NCI-H2029 treated with DMSO at 0.1 percent for 48 hours (cell line): ENCODE data around the gene CASK.
"Not testable (repeated sequence)": the region's sequence is repeated elsewhere in the genome, so short reads cannot be mapped to it uniquely, and the experiment has no call there.

Experiments used
- DNase-seq: peaks from one replicate; lab custom pipeline; 2025; lab: John Stamatoyannopoulos, UW

Gene CASK

GRCh38 chrX:41730081-41730480 is 193.3 kb downstream of the CASK start:
- no peak for DNase-seq

- DNase-seq: no peak
Measured at GRCh38 chrX:41728125-41728524, 195.2 kb downstream of the CASK start.

- no peak for DNase-seq
Measured at GRCh38 chrX:41723826-41724225, 199.5 kb downstream of the CASK start, which contains the start of gene GPR82. TSS of gene GPR82 (plus strand) at chrX:41724181. CDS start at chrX:41727027, 2,846 bp downstream.

- DNase-seq: no peak
Measured at GRCh38 chrX:41722816-41723618, 200.3 kb downstream of the CASK start.

- DNase-seq: no peak
Measured at GRCh38 chrX:41722214-41722613, 201.1 kb downstream of the CASK start.

- DNase-seq: no peak
Measured at GRCh38 chrX:41721590-41721989, 201.8 kb downstream of the CASK start.

GRCh38 chrX:41720125-41720779 is 203.1 kb downstream of the CASK start:
- no peak for DNase-seq

- DNase-seq: not testable (repeated sequence)
Measured at GRCh38 chrX:41719610-41720009, 203.7 kb downstream of the CASK start.

GRCh38 chrX:41718481-41719235 is 204.7 kb downstream of the CASK start:
- no peak for DNase-seq

- no peak for DNase-seq
Measured at GRCh38 chrX:41716767-41717473, 206.4 kb downstream of the CASK start.

- DNase-seq: no peak
Measured at GRCh38 chrX:41716222-41716621, 207.1 kb downstream of the CASK start.

GRCh38 chrX:41711021-41711667 is 212.2 kb downstream of the CASK start:
- no peak for DNase-seq

GRCh38 chrX:41708486-41708885 is 214.9 kb downstream of the CASK start:
- DNase-seq: no peak

GRCh38 chrX:41707218-41707617 is 216.1 kb downstream of the CASK start:
- no peak for DNase-seq

GRCh38 chrX:41705680-41706374 is 217.5 kb downstream of the CASK start:
- no peak for DNase-seq

- DNase-seq: no peak
Measured at GRCh38 chrX:41705042-41705441, 218.3 kb downstream of the CASK start.

- no peak for DNase-seq
Measured at GRCh38 chrX:41703574-41704029, 219.8 kb downstream of the CASK start.

- DNase-seq: no peak
Measured at GRCh38 chrX:41695426-41695825, 227.9 kb downstream of the CASK start.

GRCh38 chrX:41693024-41693423 is 230.3 kb downstream of the CASK start:
- DNase-seq: no peak

- no peak for DNase-seq
Measured at GRCh38 chrX:41692162-41692749, 231.1 kb downstream of the CASK start.
